ENCODE results near the gene GATA2. TPM values are rescaled to one million over a fixed set of nuclear protein-coding genes. Genes with fewer than 3 reads are reported as not detected.

GATA2 gene
- total RNA-seq, 2 experiments from 2014 or later: 0.16 to 0.17 TPM

DNA sequence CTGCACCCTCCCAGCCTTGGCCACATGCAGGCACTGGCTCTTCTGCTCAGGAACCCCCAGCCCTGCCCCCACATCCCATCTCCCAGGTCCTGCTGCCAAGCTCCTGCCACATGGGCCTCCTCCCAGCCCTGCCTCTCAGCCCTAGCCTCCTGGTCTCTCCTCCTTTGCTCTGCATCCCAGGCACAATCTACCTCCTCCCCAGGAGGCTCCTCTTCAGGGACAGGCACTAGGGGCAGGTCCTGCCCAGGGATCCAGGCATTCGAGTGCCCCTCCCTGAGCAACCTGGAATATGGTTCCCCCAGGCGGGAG is 38.7 kb downstream of the GATA2 start:
- Histone ChIP-seq H3K9me3 (ENCODE audit: control insufficient read depth in 1 of 2, insufficient read depth in 1 of 2, low read length in 2 of 2) (peaks cover 0 to 15% of the 10 kb centered on the region in 2 experiments), H3K4me3 (ENCODE audit: low read length) (no peak overlapping the region), H3K36me3 (ENCODE audit: insufficient read depth, low read length) (no peaks in the 10 kb centered on the region), H3K27ac (ENCODE audit: low read depth in 1 of 2, low read length in 2 of 2) (no peak overlapping the region), H3K27me3 (ENCODE audit: control insufficient read depth in 1 of 2, insufficient read depth in 2 of 2, low read length in 2 of 2) (peaks cover 2 to 12% of the 10 kb centered on the region in 2 experiments), H3K4me1 (ENCODE audit: insufficient read depth, low read length) (peaks cover 2% of the 10 kb centered on the region)
- no peak for ATAC-seq (ENCODE audit: poor library complexity)
- TF ChIP-seq CTCF (IDR thresholded peaks at IDR 0.05): no peak
- Mint-ChIP-seq H3K4me3 (no peak overlapping the region), H3K4me1 (ENCODE audit: low read depth) (peaks cover 15% of the 10 kb centered on the region), H3K9me3 (peaks cover 6% of the 10 kb centered on the region), H3K27me3 (peaks cover 30% of the 10 kb centered on the region), H3K36me3 (ENCODE audit: low read depth) (no peaks in the 10 kb centered on the region), H3K27ac (no peak overlapping the region)
- no peak for DNase-seq
- ChIA-PET CTCF (no interaction called here), POLR2A (no interaction called here)
- intact Hi-C loops (cut with DNase I, micrococcal nuclease): no loop called here

DNA sequence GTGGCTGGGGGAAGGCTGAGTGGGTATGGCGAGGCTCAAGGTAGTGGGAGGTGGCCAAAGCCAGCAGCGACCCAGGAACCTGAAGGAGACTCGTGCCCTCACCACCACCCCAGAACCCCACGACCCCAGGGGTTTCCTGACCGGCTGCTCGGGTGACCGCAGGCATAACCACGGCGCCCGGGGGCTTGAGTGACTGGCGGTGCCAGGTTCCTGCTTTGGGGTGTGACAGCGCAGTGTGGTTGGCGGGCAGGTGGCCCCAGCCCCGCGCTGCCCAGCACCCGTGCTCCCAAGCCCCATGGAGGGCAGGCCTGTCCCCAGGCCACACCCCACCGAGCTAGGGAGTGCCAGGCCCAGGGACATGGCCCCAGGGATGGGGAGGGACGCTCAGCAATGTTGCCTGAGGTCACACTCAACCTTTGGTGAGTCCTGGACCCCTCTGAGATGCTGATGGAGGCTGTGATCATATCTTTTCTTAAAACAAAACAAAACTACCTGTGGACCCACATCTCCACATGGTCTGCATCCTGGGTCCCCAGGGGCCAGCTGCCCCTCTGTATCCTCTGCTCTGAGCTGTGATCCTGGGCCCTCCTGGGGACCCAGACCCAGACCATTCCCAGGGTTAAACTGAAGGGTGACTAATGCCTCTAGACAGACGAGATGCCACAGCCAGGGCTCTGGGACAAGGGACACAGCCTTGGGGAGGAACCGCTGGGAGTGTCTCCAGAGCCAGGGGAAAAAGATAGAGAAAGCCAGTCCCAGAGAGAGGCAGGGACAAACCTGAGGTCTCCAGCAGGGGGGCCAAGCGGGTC is 39.3 kb downstream of the GATA2 start:
- H3K4me1 ChIP-seq (ENCODE audit: insufficient read depth, low read length): peaks cover 5% of the 10 kb centered on the region
- no peaks in the 10 kb centered on the region for H3K36me3 ChIP-seq (ENCODE audit: insufficient read depth, low read length)
- peaks cover 0 to 15% of the 10 kb centered on the region in 2 experiments for H3K9me3 ChIP-seq (ENCODE audit: control insufficient read depth in 1 of 2, insufficient read depth in 1 of 2, low read length in 2 of 2)
- peaks cover 10% of the 10 kb centered on the region for H3K9me3 Mint-ChIP-seq
- H3K27ac Mint-ChIP-seq: no peak overlapping the region
- no peak overlapping the region for H3K27ac ChIP-seq (ENCODE audit: low read depth in 1 of 2, low read length in 2 of 2)
- peaks cover 20% of the 10 kb centered on the region for H3K4me1 Mint-ChIP-seq (ENCODE audit: low read depth)
- ChIA-PET CTCF (no interaction called here), POLR2A (no interaction called here)
- DNase-seq: no peak
- ATAC-seq (ENCODE audit: poor library complexity): no peak
- H3K36me3 Mint-ChIP-seq (ENCODE audit: low read depth): peaks cover under 1% of the 10 kb centered on the region
- no peak overlapping the region for H3K4me3 Mint-ChIP-seq
- no peak overlapping the region for H3K4me3 ChIP-seq (ENCODE audit: low read length)
- H3K27me3 Mint-ChIP-seq: peaks cover 30% of the 10 kb centered on the region
- no peak for TF ChIP-seq CTCF (IDR thresholded peaks at IDR 0.05)
- intact Hi-C loops (cut with DNase I, micrococcal nuclease): no loop called here
- H3K27me3 ChIP-seq (ENCODE audit: control insufficient read depth in 1 of 2, insufficient read depth in 2 of 2, low read length in 2 of 2): peaks cover 2 to 12% of the 10 kb centered on the region in 2 experiments

- no peak for ATAC-seq (ENCODE audit: poor library complexity)
Observed at GRCh38 chr3:128452678-128453275, 40.2 kb downstream of the GATA2 start.

More at GRCh38 chr3:128452678-128453275, 40.2 kb downstream of the GATA2 start:
- H3K4me1 Mint-ChIP-seq (ENCODE audit: low read depth): peaks cover 28% of the 10 kb centered on the region
- intact Hi-C loops (cut with DNase I, micrococcal nuclease): no loop called here
- H3K27ac ChIP-seq (ENCODE audit: low read depth in 1 of 2, low read length in 2 of 2): no peak overlapping the region
- H3K27me3 Mint-ChIP-seq: peaks cover 26% of the 10 kb centered on the region
- CTCF ChIA-PET: no interaction called here
- no peak overlapping the region for H3K4me3 Mint-ChIP-seq
- POLR2A ChIA-PET: no interaction called here
- TF ChIP-seq CTCF (IDR thresholded peaks at IDR 0.05): no peak
- H3K4me1 ChIP-seq (ENCODE audit: insufficient read depth, low read length): peaks cover 15% of the 10 kb centered on the region
- H3K27me3 ChIP-seq (ENCODE audit: control insufficient read depth in 1 of 2, insufficient read depth in 2 of 2, low read length in 2 of 2): peaks cover 2 to 12% of the 10 kb centered on the region in 2 experiments
- H3K4me3 ChIP-seq (ENCODE audit: low read length): no peak overlapping the region
- H3K9me3 ChIP-seq (ENCODE audit: control insufficient read depth in 1 of 2, insufficient read depth in 1 of 2, low read length in 2 of 2): peaks cover 0 to 21% of the 10 kb centered on the region in 2 experiments
- peaks cover 6% of the 10 kb centered on the region for H3K36me3 Mint-ChIP-seq (ENCODE audit: low read depth)
- H3K27ac Mint-ChIP-seq: no peak overlapping the region
- H3K36me3 ChIP-seq (ENCODE audit: insufficient read depth, low read length): no peaks in the 10 kb centered on the region
- peaks cover 14% of the 10 kb centered on the region for H3K9me3 Mint-ChIP-seq
- no peak for DNase-seq

All from CD4-positive, alpha-beta T cell (primary cell).